C4-2B (cell line): ENCODE results near the gene EDN2.

Experiments used
- ZFX ChIP-seq: fragments of 450-650 bp; IDR thresholded peaks from 2 replicates; pipeline ENCODE4 v1.6.1; 2017
- TF ChIP-seq, protein P1 (sequence below): fragments of 450-650 bp; conservative IDR thresholded peaks from 2 replicates; pipeline ENCODE4 v1.5.1; 2017; ENCODE audit warnings: mild to moderate bottlenecking

DNA sequence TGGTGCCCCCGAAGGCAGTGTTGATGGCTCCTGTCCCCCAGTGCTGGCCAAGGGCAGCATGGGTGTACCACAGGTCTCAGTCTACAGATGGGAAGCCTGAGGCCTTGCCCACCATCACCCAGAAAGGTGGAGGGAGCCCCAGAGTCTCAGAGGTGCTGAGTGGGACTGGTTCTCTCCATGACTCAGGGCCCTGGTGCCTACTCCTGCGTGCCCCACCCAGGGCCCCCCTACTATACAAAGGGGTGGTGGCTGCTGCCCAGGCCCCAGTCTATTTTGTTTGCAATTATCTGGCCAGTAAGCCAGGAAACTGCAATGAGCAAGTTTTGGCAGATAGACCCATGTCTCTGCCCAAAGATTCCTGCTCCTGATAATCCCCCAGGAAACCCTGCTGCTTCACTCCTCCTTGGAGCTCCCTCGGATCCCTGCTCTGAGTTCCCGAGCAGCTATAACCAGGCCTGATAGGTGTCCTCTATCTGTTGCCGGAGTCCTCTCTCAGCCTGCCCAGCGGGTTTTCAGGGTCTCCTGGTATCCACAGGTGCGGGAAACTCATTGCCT, 41.7 kb downstream of the EDN2 start:
- TF ChIP-seq, protein P1, sequence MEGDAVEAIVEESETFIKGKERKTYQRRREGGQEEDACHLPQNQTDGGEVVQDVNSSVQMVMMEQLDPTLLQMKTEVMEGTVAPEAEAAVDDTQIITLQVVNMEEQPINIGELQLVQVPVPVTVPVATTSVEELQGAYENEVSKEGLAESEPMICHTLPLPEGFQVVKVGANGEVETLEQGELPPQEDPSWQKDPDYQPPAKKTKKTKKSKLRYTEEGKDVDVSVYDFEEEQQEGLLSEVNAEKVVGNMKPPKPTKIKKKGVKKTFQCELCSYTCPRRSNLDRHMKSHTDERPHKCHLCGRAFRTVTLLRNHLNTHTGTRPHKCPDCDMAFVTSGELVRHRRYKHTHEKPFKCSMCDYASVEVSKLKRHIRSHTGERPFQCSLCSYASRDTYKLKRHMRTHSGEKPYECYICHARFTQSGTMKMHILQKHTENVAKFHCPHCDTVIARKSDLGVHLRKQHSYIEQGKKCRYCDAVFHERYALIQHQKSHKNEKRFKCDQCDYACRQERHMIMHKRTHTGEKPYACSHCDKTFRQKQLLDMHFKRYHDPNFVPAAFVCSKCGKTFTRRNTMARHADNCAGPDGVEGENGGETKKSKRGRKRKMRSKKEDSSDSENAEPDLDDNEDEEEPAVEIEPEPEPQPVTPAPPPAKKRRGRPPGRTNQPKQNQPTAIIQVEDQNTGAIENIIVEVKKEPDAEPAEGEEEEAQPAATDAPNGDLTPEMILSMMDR = no peak
- no peak for TF ChIP-seq ZFX
